Gastrocnemius medialis (tissue), 4 donors: ENCODE data around the gene IGF2. TPM values are rescaled to one million over a fixed set of nuclear protein-coding genes. Genes with fewer than 3 reads are reported as not detected.

ENCODE experiments used
- ATAC-seq, 2 donors: fragments of 150-250 bp; one replicate each; pipeline ENCODE4 v1.9.1; 2016
- DNase-seq, 2 donors: peaks; one replicate each; pipeline ENCODE4 v3.0.0-alpha.2; 2019
- H3K27ac ChIP-seq, 4 donors: fragments of 200-600 bp; sonication (generic); 1 replicate in 1 of 4; 2 replicates in 3 of 4; pipeline ENCODE4 v1.5.1; 2016 to 2018; ENCODE audit warnings: mild to moderate bottlenecking in 2 of 4, moderate library complexity in 1 of 4
- H3K27me3 ChIP-seq, 3 donors: fragments of 200-600 bp; sonication (generic) in 2 of 3; 1 replicate in 1 of 3; 2 replicates in 2 of 3; pipeline versions ENCODE4 v1.5.1 to v1.6.0; 2016 to 2019; ENCODE audit warnings: mild to moderate bottlenecking in 1 of 3, moderate library complexity in 1 of 3
- H3K36me3 ChIP-seq, 2 donors: fragments of 200-600 bp; sonication (generic) in 1 of 2; one replicate each; pipeline ENCODE4 v1.5.1; 2017 to 2018
- H3K4me1 ChIP-seq, 2 donors: fragments of 200-600 bp; sonication (generic) in 1 of 2; one replicate each; pipeline ENCODE4 v1.5.1; 2016 to 2017; ENCODE audit warnings: mild to moderate bottlenecking in 2 of 2
- H3K4me3 ChIP-seq, 4 donors: fragments of 200-600 bp; sonication (generic) in 3 of 4; 1 replicate in 1 of 4; 2 replicates in 3 of 4; pipeline ENCODE4 v1.5.1; 2016 to 2019; ENCODE audit warnings: mild to moderate bottlenecking in 2 of 4
- H3K9me3 ChIP-seq, 3 donors: fragments of 200-600 bp; sonication (generic) in 2 of 3; 1 replicate in 1 of 3; 2 replicates in 2 of 3; pipeline ENCODE4 v1.5.1; 2016 to 2019
- CTCF ChIP-seq, 5 experiments: fragments of 450-650 bp in 3 of 5; fragments of 200-600 bp in 2 of 5; sonication (generic) in 2 of 5; IDR thresholded peaks in 4 of 5; conservative IDR thresholded peaks in 1 of 5; 1 replicate in 4 of 5; 2 replicates in 1 of 5; pipeline ENCODE4 v1.5.1; 2016 to 2019; ENCODE audit warnings: antibody characterized with exemption in 5 of 5, mild to moderate bottlenecking in 3 of 5, moderate library complexity in 3 of 5
- POLR2A ChIP-seq, 2 donors: fragments of 450-650 bp; IDR thresholded peaks; one replicate each; pipeline ENCODE4 v1.6.1; 2017; ENCODE audit warnings: antibody characterized with exemption in 2 of 2, mild to moderate bottlenecking in 2 of 2, moderate library complexity in 2 of 2
- in situ Hi-C, 4 donors: fragments of 200-750 bp; cut with MboI; loops; one replicate each; pipeline versions ENCODE4 v1.15.0 to v1.8.0; 2017; ENCODE audit warnings: low sequenced_read_pairs in 4 of 4
- intact Hi-C: fragments of 100-400 bp; cut with DNase I; formaldehyde crosslinking; loops from one replicate; pipeline ENCODE4 v1.15.1; 2023; ENCODE audit warnings: low total_unique reads
- total RNA-seq, 4 donors: library from RNA; depleted of rRNA; stranded (reverse); fragments of >200 nt; gene quantifications; one replicate each; pipeline versions ENCODE4 v1.1.0 to v1.2.3, GENCODE V29; 2016

IGF2 gene
- total RNA-seq, 4 donors from 2014 or later: 21.6 to 42.4 (median 29.2) TPM

GRCh38 chr11:2173761-2174160, 34.6 kb upstream of the IGF2 start:
- H3K27ac ChIP-seq: no peak overlapping the region
- H3K9me3 ChIP-seq: no peaks in the 10 kb centered on the region
- in situ Hi-C loops (loop anchor here in 2 of 4 donors (25.0 kb wide), 3 partner anchors 286 to 511 kb away; partner anchors contain the start of genes KRTAP5-6 (in 1 of the 2) and PRR33 (in 1 of the 2)), intact Hi-C loops (no loop called here)
- ATAC-seq (no peak), DNase-seq (no peak)
- H3K4me3 ChIP-seq: no peak overlapping the region
- H3K36me3 ChIP-seq: no peaks in the 10 kb centered on the region
- no peak for TF ChIP-seq POLR2A (IDR thresholded peaks at IDR 0.05)
- TF ChIP-seq CTCF (IDR thresholded peaks at IDR 0.05 in 4 of 5, conservative IDR thresholded peaks at IDR 0.05 in 1 of 5): no peak
- H3K4me1 ChIP-seq: no peaks in the 10 kb centered on the region
- peaks cover 2 to 14% (median 12%) of the 10 kb centered on the region in 3 donors for H3K27me3 ChIP-seq

- Histone ChIP-seq H3K9me3 (no peaks in the 10 kb centered on the region), H3K27me3 (peaks cover 2 to 15% (median 14%) of the 10 kb centered on the region in 3 donors), H3K4me1 (no peaks in the 10 kb centered on the region), H3K4me3 (no peak overlapping the region), H3K27ac (no peak overlapping the region), H3K36me3 (no peaks in the 10 kb centered on the region)
- no peak for ATAC-seq
- in situ Hi-C loops: loop anchor here in 2 of 4 donors (25.0 kb wide), 3 partner anchors 286 to 511 kb away; partner anchors contain the start of genes KRTAP5-6 (in 1 of the 2) and PRR33 (in 1 of the 2)
- intact Hi-C loops: no loop called here
- DNase-seq: no peak
- TF ChIP-seq POLR2A (IDR thresholded peaks at IDR 0.05) (no peak), CTCF (IDR thresholded peaks at IDR 0.05 in 4 of 5, conservative IDR thresholded peaks at IDR 0.05 in 1 of 5) (no peak)
Measured at GRCh38 chr11:2173150-2173693, 34.0 kb upstream of the IGF2 start.

- in situ Hi-C loops (loop anchor here in 2 of 4 donors (25.0 kb wide), 3 partner anchors 285 to 510 kb away; partner anchors contain the start of genes KRTAP5-6 (in 1 of the 2) and PRR33 (in 1 of the 2)), intact Hi-C loops (no loop called here)
- Histone ChIP-seq H3K36me3 (no peaks in the 10 kb centered on the region), H3K27me3 (peaks cover 2 to 16% (median 14%) of the 10 kb centered on the region in 3 donors), H3K4me3 (no peak overlapping the region), H3K4me1 (no peaks in the 10 kb centered on the region), H3K27ac (no peak overlapping the region), H3K9me3 (no peaks in the 10 kb centered on the region)
- DNase-seq (no peak), ATAC-seq (no peak)
- TF ChIP-seq POLR2A (IDR thresholded peaks at IDR 0.05) (no peak), CTCF (IDR thresholded peaks at IDR 0.05 in 4 of 5, conservative IDR thresholded peaks at IDR 0.05 in 1 of 5) (no peak)
Measured at GRCh38 chr11:2172676-2173075, 33.5 kb upstream of the IGF2 start.

- no peak for ATAC-seq
- peaks cover 2 to 25% (median 18%) of the 10 kb centered on the region in 3 donors for H3K27me3 ChIP-seq
- H3K4me3 ChIP-seq: no peak within 1 kb of the TSS
- intact Hi-C loops (no loop called here), in situ Hi-C loops (loop anchor here in 2 of 4 donors (25.0 kb wide), 3 partner anchors 284 to 509 kb away; partner anchors contain the start of genes KRTAP5-6 (in 1 of the 2) and PRR33 (in 1 of the 2))
- DNase-seq: no peak
- no peak within 1 kb of the TSS for H3K27ac ChIP-seq
- TF ChIP-seq CTCF (IDR thresholded peaks at IDR 0.05 in 4 of 5, conservative IDR thresholded peaks at IDR 0.05 in 1 of 5) (no peak), POLR2A (IDR thresholded peaks at IDR 0.05) (no peak)
- no peaks in the 10 kb centered on the region for H3K4me1 ChIP-seq
- H3K9me3 ChIP-seq: no peaks in the 10 kb centered on the region
- no peaks in the 10 kb centered on the region for H3K36me3 ChIP-seq
Measured at GRCh38 chr11:2171591-2172003, 32.4 kb upstream of the IGF2 start, which contains the start of gene TH. TSS of gene TH (minus strand) at chr11:2171815. CDS start at chr11:2171786, 29 bp downstream.
